GM12892 (cell line): ENCODE measurements around the gene EMC10.

Experiments used
- POLR2A ChIP-seq: IDR thresholded peaks from 2 replicates; pipeline ENCODE4 v1.6.1; 2011; ENCODE audit warnings: low read depth, low read length, control low read depth
- POLR2AphosphoS5 ChIP-seq: IDR thresholded peaks from 2 replicates; pipeline ENCODE4 v1.6.1; 2011; ENCODE audit warnings: low read depth, low read length, control low read depth
- TAF1 ChIP-seq: IDR thresholded peaks from 2 replicates; pipeline ENCODE4 v1.6.1; 2011; ENCODE audit warnings: low read depth, mild to moderate bottlenecking, control low read depth, low read length, borderline replicate concordance

GRCh38 chr19:50427318-50427925, 48.9 kb upstream of the EMC10 start:
- no peak for TF ChIP-seq TAF1
- no peak for TF ChIP-seq POLR2AphosphoS5
- no peak for TF ChIP-seq POLR2A
